ENCODE results near the gene TMCO2.
A peak's percentile ranks its signal among the peaks of the same experiment; 100 is the strongest.

TMCO2 gene

GRCh38 chr1:40258445-40258769 is 10.7 kb downstream of the TMCO2 start:
- no peak for DNase-seq

- no peak for DNase-seq
Observed at GRCh38 chr1:40264354-40264781, 16.6 kb downstream of the TMCO2 start.

GRCh38 chr1:40265298-40265697 is 17.6 kb downstream of the TMCO2 start:
- no peak for DNase-seq

GRCh38 chr1:40265919-40266318 is 18.2 kb downstream of the TMCO2 start:
- no peak for DNase-seq

- no peak for DNase-seq
Observed at GRCh38 chr1:40266786-40267535, 19.2 kb downstream of the TMCO2 start.

GRCh38 chr1:40267767-40268187 is 20.0 kb downstream of the TMCO2 start:
- no peak for DNase-seq

- no peak for DNase-seq
Observed at GRCh38 chr1:40268211-40268610, 20.5 kb downstream of the TMCO2 start.

GRCh38 chr1:40270152-40270834 is 22.6 kb downstream of the TMCO2 start:
- no peak for DNase-seq

- DNase-seq = no peak
Observed at GRCh38 chr1:40272653-40273213, 25.0 kb downstream of the TMCO2 start.

GRCh38 chr1:40273547-40274166 is 25.9 kb downstream of the TMCO2 start:
- DNase-seq = no peak

GRCh38 chr1:40274331-40274730 is 26.6 kb downstream of the TMCO2 start:
- DNase-seq = no peak

GRCh38 chr1:40276122-40276521 is 28.4 kb downstream of the TMCO2 start:
- DNase-seq = no peak

GRCh38 chr1:40281853-40282252 is 34.1 kb downstream of the TMCO2 start:
- DNase-seq = no peak

GRCh38 chr1:40291293-40291692 is 43.6 kb downstream of the TMCO2 start:
- no peak for DNase-seq

GRCh38 chr1:40299366-40300248 is 51.9 kb downstream of the TMCO2 start:
- peak; percentile 4 for DNase-seq

- no peak for DNase-seq
Observed at GRCh38 chr1:40300249-40300567, 52.5 kb downstream of the TMCO2 start.

GRCh38 chr1:40300651-40301050 is 52.9 kb downstream of the TMCO2 start:
- no peak for DNase-seq

GRCh38 chr1:40301066-40301465 is 53.3 kb downstream of the TMCO2 start:
- DNase-seq = no peak

Data from NCI-H345 (cell line).